HCT116 (cell line): ENCODE results near the gene TTC5.

Source experiments
- CEBPB ChIP-seq: IDR thresholded peaks from 2 replicates; pipeline ENCODE4 v1.6.1; 2012; ENCODE audit warnings: low read depth
- CTCF ChIP-seq, 3 experiments: fragments of 200-600 bp in 1 of 3; sonication (generic) in 1 of 3; IDR thresholded peaks in 2 of 3; conservative IDR thresholded peaks in 1 of 3; 2 replicates each; pipeline ENCODE4 v1.5.1; 2012 to 2017; ENCODE audit warnings: low read depth in 2 of 3, low read length in 2 of 3, antibody characterized with exemption in 1 of 3, borderline replicate concordance in 1 of 3, control low read depth in 1 of 3, mild to moderate bottlenecking in 1 of 3, mixed read lengths in 1 of 3, mixed run types in 1 of 3, moderate library complexity in 1 of 3; ENCODE audit not compliant: insufficient read depth in 1 of 3
- EGR1 ChIP-seq: IDR thresholded peaks from 2 replicates; pipeline ENCODE4 v1.6.1; 2012; ENCODE audit warnings: low read depth
- ELF1 ChIP-seq: IDR thresholded peaks from 2 replicates; pipeline ENCODE4 v1.6.1; 2012; ENCODE audit warnings: low read depth, borderline replicate concordance
- EZH2 ChIP-seq: fragments of 200-600 bp; sonication (generic); IDR thresholded peaks from 2 replicates; pipeline ENCODE4 v1.6.1; 2017; ENCODE audit warnings: antibody characterized with exemption, mixed run types
- JUND ChIP-seq: IDR thresholded peaks from 2 replicates; pipeline ENCODE4 v1.6.1; 2012
- POLR2A ChIP-seq: IDR thresholded peaks from 2 replicates; pipeline ENCODE4 v1.7.0; 2011; ENCODE audit warnings: borderline replicate concordance; ENCODE audit not compliant: insufficient read depth, insufficient read length; ENCODE audit errors: extremely low read depth
- POLR2AphosphoS5 ChIP-seq: IDR thresholded peaks from 2 replicates; pipeline ENCODE4 v1.6.1; 2011; ENCODE audit warnings: mild to moderate bottlenecking, low read depth, low read length, moderate library complexity
- RAD21 ChIP-seq: IDR thresholded peaks from 2 replicates; pipeline ENCODE4 v1.6.1; 2012; ENCODE audit warnings: low read depth, mild to moderate bottlenecking
- SIN3A ChIP-seq: IDR thresholded peaks from 2 replicates; pipeline ENCODE4 v1.6.1; 2012; ENCODE audit warnings: low read depth
- SP1 ChIP-seq: IDR thresholded peaks from 2 replicates; pipeline ENCODE4 v1.6.1; 2012; ENCODE audit warnings: low read depth
- YY1 ChIP-seq: IDR thresholded peaks from 2 replicates; pipeline ENCODE4 v1.6.1; 2011; ENCODE audit warnings: low read length, low read depth, moderate library complexity, mild to moderate bottlenecking; ENCODE audit not compliant: insufficient replicate concordance; ENCODE audit errors: extremely low read depth

- TF ChIP-seq POLR2AphosphoS5 (no peak), JUND (no peak), ELF1 (no peak), CTCF (IDR thresholded peaks at IDR 0.05 in 2 of 3, conservative IDR thresholded peaks at IDR 0.05 in 1 of 3; ENCODE audit: borderline replicate concordance in 1 of 3, insufficient read depth in 1 of 3, low read depth in 2 of 3, low read length in 2 of 3) (no peak), EZH2 (no peak), POLR2A (no peak), RAD21 (no peak), CEBPB (no peak), SP1 (no peak), YY1 (no peak), SIN3A (no peak), EGR1 (no peak)
Measured at GRCh38 chr14:20294636-20295035, 11.1 kb downstream of the TTC5 start.
